ENCODE results near the gene COG5.

COG5 gene

DNA sequence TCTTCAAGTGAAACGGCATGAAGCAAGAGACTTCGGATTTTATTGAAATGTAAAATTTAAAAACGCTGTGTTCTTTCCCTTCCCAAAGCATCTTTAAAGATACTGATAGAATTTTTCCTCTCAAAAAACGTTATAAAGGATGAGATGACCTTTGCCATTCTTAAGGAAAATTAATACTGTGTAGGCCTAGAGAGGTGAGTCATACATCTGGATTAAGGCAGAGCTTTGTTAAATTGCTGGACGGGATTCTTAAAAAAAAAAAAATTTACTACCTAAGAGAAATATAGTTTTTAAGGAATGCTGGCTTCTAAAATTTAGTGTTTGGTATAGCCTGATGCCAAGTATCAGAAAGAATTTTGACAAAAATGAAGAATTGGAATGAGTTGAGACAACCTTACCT, 401.2 kb downstream of the COG5 start:
- TF ChIP-seq GATA3 (IDR thresholded peaks at IDR 0.05; ENCODE audit: low read depth, low read length) (no peak), GATA2 (IDR thresholded peaks at IDR 0.05; ENCODE audit: low read depth, low read length) (no peak)

- TF ChIP-seq GATA3 (IDR thresholded peaks at IDR 0.05; ENCODE audit: low read depth, low read length) (no peak), GATA2 (IDR thresholded peaks at IDR 0.05; ENCODE audit: low read depth, low read length) (no peak)
These were observed 402.3 kb downstream of the COG5 start for GRCh38 chr7:107161415-107161814.

DNA sequence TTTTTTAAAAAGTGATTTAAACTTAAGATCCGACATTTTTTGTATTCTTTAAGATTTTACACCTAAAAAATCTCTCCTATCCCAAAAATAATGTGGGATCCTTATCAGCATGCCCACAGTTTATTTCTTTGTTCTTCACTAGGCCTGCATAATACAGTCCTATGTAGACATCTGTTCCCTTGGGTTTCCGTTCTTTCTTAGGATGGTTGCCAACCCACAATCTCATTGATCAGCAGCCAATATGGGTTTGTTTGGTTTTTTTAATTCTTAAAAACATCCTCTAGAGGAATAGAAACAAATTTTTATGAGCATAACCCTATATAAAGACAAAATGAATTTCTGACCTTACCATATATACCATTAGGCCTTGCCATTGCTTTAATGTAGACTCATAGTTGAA, 403.3 kb downstream of the COG5 start:
- TF ChIP-seq GATA3 (IDR thresholded peaks at IDR 0.05; ENCODE audit: low read depth, low read length), result no peak
- no peak for TF ChIP-seq GATA2 (IDR thresholded peaks at IDR 0.05; ENCODE audit: low read depth, low read length)

DNA sequence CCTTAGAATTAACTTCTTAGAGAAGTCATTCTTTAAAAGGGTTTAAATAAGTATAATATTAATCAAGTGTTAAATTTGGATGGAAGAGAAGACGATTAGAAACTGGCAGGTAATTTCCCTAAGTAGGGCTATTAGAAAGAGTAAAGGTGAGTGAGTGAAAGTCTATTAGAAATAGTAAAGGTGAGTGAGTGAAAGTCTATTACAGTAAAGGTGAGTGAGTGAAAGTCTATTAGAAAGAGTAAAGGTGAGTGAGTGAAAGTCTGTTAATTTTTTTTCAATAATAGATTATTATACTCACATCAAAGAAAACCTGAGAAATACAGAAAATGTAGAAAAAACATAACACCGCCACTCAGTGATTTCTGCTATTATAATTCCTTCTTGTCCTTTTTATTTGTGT, 405.7 kb downstream of the COG5 start:
- TF ChIP-seq GATA2 (IDR thresholded peaks at IDR 0.05; ENCODE audit: low read depth, low read length) (no peak), GATA3 (IDR thresholded peaks at IDR 0.05; ENCODE audit: low read depth, low read length) (no peak)

DNA sequence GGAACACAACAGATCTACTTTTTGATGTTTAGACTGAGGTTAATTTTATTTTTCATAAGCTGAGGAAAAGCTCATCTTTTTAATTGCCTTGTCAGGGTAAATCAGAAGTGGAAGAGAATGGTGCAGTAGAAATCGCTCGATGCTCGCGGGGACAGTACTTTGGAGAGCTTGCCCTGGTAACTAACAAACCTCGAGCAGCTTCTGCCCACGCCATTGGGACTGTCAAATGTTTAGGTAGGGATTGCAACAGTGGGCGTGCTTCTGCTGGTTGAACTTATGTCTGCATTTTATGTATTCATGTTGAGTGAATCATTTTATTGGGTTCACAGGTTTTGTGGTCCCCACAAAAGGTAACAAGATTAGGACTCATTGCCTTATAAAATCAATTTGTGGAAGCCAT, 406.6 kb downstream of the COG5 start:
- no peak for TF ChIP-seq GATA2 (IDR thresholded peaks at IDR 0.05; ENCODE audit: low read depth, low read length)
- no peak for TF ChIP-seq GATA3 (IDR thresholded peaks at IDR 0.05; ENCODE audit: low read depth, low read length)

- TF ChIP-seq GATA3 (IDR thresholded peaks at IDR 0.05; ENCODE audit: low read depth, low read length) (no peak), GATA2 (IDR thresholded peaks at IDR 0.05; ENCODE audit: low read depth, low read length) (no peak)
These were observed 408.9 kb downstream of the COG5 start for GRCh38 chr7:107154826-107155225.

- TF ChIP-seq GATA2 (IDR thresholded peaks at IDR 0.05; ENCODE audit: low read depth, low read length) (no peak), GATA3 (IDR thresholded peaks at IDR 0.05; ENCODE audit: low read depth, low read length) (no peak)
These were observed 411.7 kb downstream of the COG5 start for GRCh38 chr7:107152011-107152410.
